GM12891 (cell line): ENCODE data around the gene COMMD1.

ENCODE experiments used
- POU2F2 ChIP-seq: IDR thresholded peaks from 2 replicates; pipeline ENCODE4 v1.6.1; 2011; ENCODE audit warnings: low read depth, mild to moderate bottlenecking, control low read depth, low read length, moderate library complexity
- SPI1 ChIP-seq: IDR thresholded peaks from 2 replicates; pipeline ENCODE4 v1.6.1; 2011; ENCODE audit warnings: low read depth, low read length, control low read depth

GRCh38 chr2:61937098-61937497 is 31.6 kb downstream of the COMMD1 start:
- TF ChIP-seq SPI1 (peak; percentile 56), POU2F2 (no peak)
